ENCODE results near the gene RAP2C. TPM values are rescaled to one million over a fixed set of nuclear protein-coding genes. Genes with fewer than 3 reads are reported as not detected.

The RAP2C gene
- polyA plus RNA-seq (2013, experiment 1 of 2): 17.2 TPM
- polyA plus RNA-seq (2013, experiment 2 of 2): 17.2 TPM

DNA sequence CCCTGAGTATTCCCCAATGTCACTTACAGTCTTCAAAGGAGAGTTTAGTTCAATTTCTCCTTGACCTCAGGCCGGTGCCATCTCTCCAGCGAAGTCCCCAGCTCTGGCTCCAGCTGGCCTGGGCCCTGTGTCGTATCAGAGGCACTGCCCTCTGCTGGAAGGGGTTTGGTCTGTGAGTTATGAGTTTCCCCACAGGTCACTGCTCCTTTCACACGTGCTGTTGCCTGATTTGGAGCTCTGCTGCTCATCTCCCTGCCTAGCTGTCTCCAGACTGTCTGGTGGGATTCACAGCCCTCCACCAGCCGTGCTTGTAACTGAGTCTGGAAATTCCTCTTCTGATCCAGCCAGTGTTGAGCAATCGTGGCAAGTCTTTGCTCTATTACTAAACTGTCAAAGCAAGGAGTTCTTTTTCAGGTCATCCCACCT, at the start of gene RAP2C:
Gene RAP2C, minus strand, starts transcription at position 105 of the 426 bp plus-strand sequence. CDS start 2,179 bp downstream, outside the sequence.
- DNase-seq: peak; percentile 83
- H3K27ac ChIP-seq (ENCODE audit: low read depth, low read length): peak within 1 kb of the TSS; percentile 63

DNA sequence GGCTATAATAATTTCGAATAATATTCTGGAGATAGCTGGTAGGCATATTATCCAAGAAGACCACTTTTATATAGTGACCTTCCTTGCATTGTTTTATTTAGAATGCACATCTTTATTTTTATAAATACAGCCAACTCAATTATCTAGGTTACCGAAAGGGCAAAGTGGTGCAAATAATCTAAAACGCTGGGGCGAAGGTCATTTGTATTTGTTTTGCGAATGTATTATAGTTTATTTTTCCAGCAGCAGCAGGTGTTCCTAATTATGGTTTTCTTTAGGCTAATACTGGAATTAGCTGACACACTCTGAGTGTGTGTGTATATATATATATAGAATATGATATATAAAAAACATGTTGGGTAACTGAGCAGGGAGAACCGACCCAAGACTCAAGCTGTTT, 48.1 kb upstream of the RAP2C start:
- H3K18ac ChIP-seq (ENCODE audit: low read length): no peak overlapping the region
- no peak overlapping the region for H3K4ac ChIP-seq (ENCODE audit: low read depth, low read length)

More for the DNA sequence above, at the start of gene RAP2C:
- H2BK120ac ChIP-seq (ENCODE audit: low read depth, low read length): peak within 1 kb of the TSS; percentile 82
- no peaks in the 10 kb centered on the region for H3K36me3 ChIP-seq (ENCODE audit: control insufficient read depth, insufficient read depth, low read length)
- H3K23ac ChIP-seq (ENCODE audit: low read length): no peak within 1 kb of the TSS
- no peaks in the 10 kb centered on the region for H3K79me1 ChIP-seq (ENCODE audit: low read length)
- whole genome bisulfite sequencing (ENCODE audit: extremely low coverage, insufficient coverage, low lambda C conversion rate): no CpG with 5 or more reads among the region's 6 CpGs
- peaks cover 10% of the 10 kb centered on the region for H3K79me2 ChIP-seq (ENCODE audit: control insufficient read depth, insufficient read depth, low read length)
- peak within 1 kb of the TSS; percentile 64 for H3K18ac ChIP-seq (ENCODE audit: low read length)
- no peak within 1 kb of the TSS for H4K5ac ChIP-seq (ENCODE audit: low read length)
- peak within 1 kb of the TSS; percentile 36 for H3K4ac ChIP-seq (ENCODE audit: low read depth, low read length)
- H4K8ac ChIP-seq (ENCODE audit: low read depth, low read length): no peak within 1 kb of the TSS
- H3K9ac ChIP-seq (ENCODE audit: low read length): peak within 1 kb of the TSS; percentile 68
- H2BK5ac ChIP-seq (ENCODE audit: low read length): no peak within 1 kb of the TSS
- H2AK5ac ChIP-seq (ENCODE audit: low read length): no peak within 1 kb of the TSS
- H3K56ac ChIP-seq (ENCODE audit: low read length): peak within 1 kb of the TSS; percentile 78
- H3K27me3 ChIP-seq (ENCODE audit: insufficient read depth, low read length, poor library complexity): no peaks in the 10 kb centered on the region
- peak within 1 kb of the TSS; percentile 65 for H3K4me3 ChIP-seq (ENCODE audit: low read length)
- H3K4me2 ChIP-seq (ENCODE audit: low read length): peak within 1 kb of the TSS; percentile 48
- H3K4me1 ChIP-seq (ENCODE audit: control insufficient read depth, low read depth, low read length): no peaks in the 10 kb centered on the region
- H2BK15ac ChIP-seq (replicated peaks; ENCODE audit: low read depth): no peak within 1 kb of the TSS

DNA sequence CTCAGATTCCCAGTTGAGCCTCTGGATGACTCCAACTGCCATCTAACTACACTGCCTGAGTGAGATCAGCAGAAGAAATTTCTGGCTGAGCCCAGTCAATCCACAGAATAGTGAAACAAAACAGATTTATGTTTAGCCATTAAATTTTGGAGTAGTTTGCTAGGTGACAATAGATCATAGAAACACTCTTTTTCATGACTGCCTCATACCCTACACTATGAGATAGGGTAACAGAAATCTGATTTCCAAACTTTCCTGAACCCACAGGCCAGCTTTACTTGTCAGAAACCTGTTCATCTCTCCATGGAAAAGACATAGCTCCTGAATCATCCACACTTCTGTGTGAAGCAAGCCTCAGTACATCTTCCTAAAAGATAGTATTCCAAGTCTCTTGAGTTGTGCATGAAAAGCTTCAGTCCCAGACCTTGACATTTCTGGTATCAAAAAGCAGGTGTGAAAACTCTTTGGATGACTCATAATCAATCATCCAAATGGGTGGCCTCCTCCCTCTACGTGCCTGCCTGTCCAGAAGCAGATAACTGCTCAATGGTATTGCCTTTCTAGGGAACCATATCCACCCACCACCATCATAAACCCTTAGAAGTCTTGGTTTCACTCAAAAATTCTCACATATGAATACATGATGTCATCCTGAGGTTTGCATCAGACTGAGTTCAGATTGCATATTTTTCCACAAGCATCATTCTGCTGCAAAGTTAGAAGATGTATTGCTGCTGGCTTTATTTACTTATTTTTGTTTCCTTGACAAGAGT, 47.5 kb upstream of the RAP2C start:
- Histone ChIP-seq H2BK120ac (ENCODE audit: low read depth, low read length) (no peak overlapping the region), H3K79me1 (ENCODE audit: low read length) (no peaks in the 10 kb centered on the region), H3K9ac (ENCODE audit: low read length) (no peak overlapping the region), H2AK5ac (ENCODE audit: low read length) (no peak overlapping the region), H3K36me3 (ENCODE audit: control insufficient read depth, insufficient read depth, low read length) (no peaks in the 10 kb centered on the region), H3K4me1 (ENCODE audit: control insufficient read depth, low read depth, low read length) (no peaks in the 10 kb centered on the region), H4K8ac (ENCODE audit: low read depth, low read length) (no peak overlapping the region), H3K27ac (ENCODE audit: low read depth, low read length) (no peak overlapping the region), H3K18ac (ENCODE audit: low read length) (no peak overlapping the region), H3K27me3 (ENCODE audit: insufficient read depth, low read length, poor library complexity) (no peaks in the 10 kb centered on the region), H3K4ac (ENCODE audit: low read depth, low read length) (no peak overlapping the region), H3K4me2 (ENCODE audit: low read length) (no peak overlapping the region), H3K4me3 (ENCODE audit: low read length) (no peak overlapping the region), H3K79me2 (ENCODE audit: control insufficient read depth, insufficient read depth, low read length) (no peaks in the 10 kb centered on the region), H3K23ac (ENCODE audit: low read length) (no peak overlapping the region), H2BK5ac (ENCODE audit: low read length) (no peak overlapping the region), H2BK15ac (replicated peaks; ENCODE audit: low read depth) (no peak overlapping the region), H4K5ac (ENCODE audit: low read length) (no peak overlapping the region), H3K56ac (ENCODE audit: low read length) (no peak overlapping the region)
- WGBS (ENCODE audit: extremely low coverage, insufficient coverage, low lambda C conversion rate): no CpG with 5 or more reads among the region's 1 CpG
- no peak for DNase-seq

More for the DNA sequence above, 48.1 kb upstream of the RAP2C start:
- Histone ChIP-seq H3K27me3 (ENCODE audit: insufficient read depth, low read length, poor library complexity) (no peaks in the 10 kb centered on the region), H4K8ac (ENCODE audit: low read depth, low read length) (no peak overlapping the region), H3K79me2 (ENCODE audit: control insufficient read depth, insufficient read depth, low read length) (no peaks in the 10 kb centered on the region), H3K23ac (ENCODE audit: low read length) (no peak overlapping the region), H2AK5ac (ENCODE audit: low read length) (no peak overlapping the region), H3K4me2 (ENCODE audit: low read length) (no peak overlapping the region), H3K27ac (ENCODE audit: low read depth, low read length) (no peak overlapping the region), H4K5ac (ENCODE audit: low read length) (no peak overlapping the region), H3K79me1 (ENCODE audit: low read length) (no peaks in the 10 kb centered on the region), H3K4me3 (ENCODE audit: low read length) (no peak overlapping the region), H3K36me3 (ENCODE audit: control insufficient read depth, insufficient read depth, low read length) (no peaks in the 10 kb centered on the region), H3K56ac (ENCODE audit: low read length) (no peak overlapping the region), H2BK5ac (ENCODE audit: low read length) (no peak overlapping the region), H2BK15ac (replicated peaks; ENCODE audit: low read depth) (no peak overlapping the region), H2BK120ac (ENCODE audit: low read depth, low read length) (no peak overlapping the region), H3K9ac (ENCODE audit: low read length) (no peak overlapping the region), H3K4me1 (ENCODE audit: control insufficient read depth, low read depth, low read length) (no peaks in the 10 kb centered on the region)
- WGBS (ENCODE audit: extremely low coverage, insufficient coverage, low lambda C conversion rate): no CpG with 5 or more reads among the region's 6 CpGs
- DNase-seq: no peak

DNA sequence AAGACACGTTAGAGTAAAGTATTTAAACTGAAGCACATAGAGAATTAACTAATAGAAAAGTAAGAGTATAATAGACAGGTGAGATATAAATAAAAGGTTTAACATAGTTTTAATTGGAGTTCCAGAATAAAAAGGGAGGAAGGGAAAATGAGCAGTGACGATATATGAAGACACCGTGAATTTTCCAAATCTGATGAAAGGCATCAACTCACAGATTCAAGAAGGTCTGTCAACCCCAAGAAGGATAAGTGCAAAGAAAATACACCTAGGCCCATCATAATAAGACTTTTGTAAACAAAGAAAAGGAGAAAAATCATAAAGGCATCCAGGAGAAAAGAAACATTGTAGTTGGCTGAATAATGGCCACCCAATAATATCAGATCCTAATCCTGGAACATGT, 43.9 kb upstream of the RAP2C start:
- Histone ChIP-seq H2BK15ac (replicated peaks; ENCODE audit: low read depth) (no peak overlapping the region), H3K4me2 (ENCODE audit: low read length) (no peak overlapping the region), H3K9ac (ENCODE audit: low read length) (no peak overlapping the region), H2AK5ac (ENCODE audit: low read length) (no peak overlapping the region), H3K79me2 (ENCODE audit: control insufficient read depth, insufficient read depth, low read length) (no peaks in the 10 kb centered on the region), H3K27me3 (ENCODE audit: insufficient read depth, low read length, poor library complexity) (no peaks in the 10 kb centered on the region), H2BK5ac (ENCODE audit: low read length) (no peak overlapping the region), H3K18ac (ENCODE audit: low read length) (no peak overlapping the region), H4K8ac (ENCODE audit: low read depth, low read length) (no peak overlapping the region), H3K36me3 (ENCODE audit: control insufficient read depth, insufficient read depth, low read length) (no peaks in the 10 kb centered on the region), H3K79me1 (ENCODE audit: low read length) (no peaks in the 10 kb centered on the region), H4K5ac (ENCODE audit: low read length) (no peak overlapping the region), H3K56ac (ENCODE audit: low read length) (no peak overlapping the region), H3K23ac (ENCODE audit: low read length) (no peak overlapping the region), H2BK120ac (ENCODE audit: low read depth, low read length) (no peak overlapping the region), H3K4me1 (ENCODE audit: control insufficient read depth, low read depth, low read length) (no peaks in the 10 kb centered on the region), H3K27ac (ENCODE audit: low read depth, low read length) (no peak overlapping the region), H3K4ac (ENCODE audit: low read depth, low read length) (no peak overlapping the region), H3K4me3 (ENCODE audit: low read length) (no peak overlapping the region)
- no peak for DNase-seq
- no CpG with 5 or more reads among the region's 3 CpGs for WGBS (ENCODE audit: extremely low coverage, insufficient coverage, low lambda C conversion rate)

DNA sequence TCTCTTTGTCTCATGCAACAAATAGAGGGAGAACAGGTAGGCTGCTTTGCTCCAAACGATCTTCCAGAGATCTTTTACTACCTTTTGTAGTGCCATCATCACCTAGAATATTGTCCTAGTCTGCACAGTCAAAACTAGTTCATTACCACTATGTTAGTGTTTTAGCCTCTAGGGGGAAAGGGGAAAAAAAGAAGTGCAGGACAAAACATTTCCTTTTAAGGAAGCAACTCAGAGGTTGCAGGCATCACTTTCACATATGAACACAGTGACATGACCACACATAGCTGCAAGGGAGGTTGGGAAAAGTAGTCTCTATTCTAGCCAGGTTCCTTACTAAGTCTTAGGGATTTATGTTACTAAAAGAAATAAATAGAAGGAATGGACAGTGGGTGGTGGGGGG, 39.3 kb upstream of the RAP2C start:
- H3K4ac ChIP-seq (ENCODE audit: low read depth, low read length): no peak overlapping the region
- H3K23ac ChIP-seq (ENCODE audit: low read length): no peak overlapping the region
- no peak overlapping the region for H4K8ac ChIP-seq (ENCODE audit: low read depth, low read length)
- H3K36me3 ChIP-seq (ENCODE audit: control insufficient read depth, insufficient read depth, low read length): no peaks in the 10 kb centered on the region
- no peak overlapping the region for H3K56ac ChIP-seq (ENCODE audit: low read length)
- no peak overlapping the region for H3K4me3 ChIP-seq (ENCODE audit: low read length)
- no peaks in the 10 kb centered on the region for H3K4me1 ChIP-seq (ENCODE audit: control insufficient read depth, low read depth, low read length)
- no peaks in the 10 kb centered on the region for H3K27me3 ChIP-seq (ENCODE audit: insufficient read depth, low read length, poor library complexity)
- H4K5ac ChIP-seq (ENCODE audit: low read length): no peak overlapping the region
- H3K18ac ChIP-seq (ENCODE audit: low read length): no peak overlapping the region
- H2AK5ac ChIP-seq (ENCODE audit: low read length): no peak overlapping the region
- H2BK5ac ChIP-seq (ENCODE audit: low read length): no peak overlapping the region
- no CpG with 5 or more reads among the region's 1 CpG for WGBS (ENCODE audit: extremely low coverage, insufficient coverage, low lambda C conversion rate)
- H3K79me2 ChIP-seq (ENCODE audit: control insufficient read depth, insufficient read depth, low read length): no peaks in the 10 kb centered on the region
- no peak overlapping the region for H3K4me2 ChIP-seq (ENCODE audit: low read length)
- no peak for DNase-seq
- no peak overlapping the region for H3K9ac ChIP-seq (ENCODE audit: low read length)
- H3K27ac ChIP-seq (ENCODE audit: low read depth, low read length): no peak overlapping the region
- no peak overlapping the region for H2BK120ac ChIP-seq (ENCODE audit: low read depth, low read length)
- no peak overlapping the region for H2BK15ac ChIP-seq (replicated peaks; ENCODE audit: low read depth)
- H3K79me1 ChIP-seq (ENCODE audit: low read length): no peaks in the 10 kb centered on the region

Data from mesendoderm (in vitro differentiated cells).